GM21786 (cell line): ENCODE results near the gene SPOCK1.

Experiments used
- ATAC-seq: cut with Tn5 transposase; IDR thresholded peaks from one replicate; pipeline ENCODE4 v1.9.1; 2021; ENCODE audit not compliant: unreplicated experiment

The SPOCK1 gene

GRCh38 chr5:137036640-137037039 is 462.5 kb downstream of the SPOCK1 start:
- ATAC-seq: no peak

- no peak for ATAC-seq
Measured at GRCh38 chr5:137035480-137035878, 463.6 kb downstream of the SPOCK1 start.

GRCh38 chr5:137034764-137035479 is 464.2 kb downstream of the SPOCK1 start:
- no peak for ATAC-seq

GRCh38 chr5:137034213-137034612 is 464.9 kb downstream of the SPOCK1 start:
- no peak for ATAC-seq

GRCh38 chr5:137032929-137033328 is 466.2 kb downstream of the SPOCK1 start:
- no peak for ATAC-seq

- ATAC-seq: no peak
Measured at GRCh38 chr5:137027758-137028157, 471.4 kb downstream of the SPOCK1 start.

GRCh38 chr5:137026296-137026695 is 472.8 kb downstream of the SPOCK1 start:
- no peak for ATAC-seq

- no peak for ATAC-seq
Measured at GRCh38 chr5:137024044-137024443, 475.1 kb downstream of the SPOCK1 start.

GRCh38 chr5:137023371-137023770 is 475.8 kb downstream of the SPOCK1 start:
- ATAC-seq: no peak

- ATAC-seq: no peak
Measured at GRCh38 chr5:137022725-137023124, 476.4 kb downstream of the SPOCK1 start.

GRCh38 chr5:137022043-137022442 is 477.1 kb downstream of the SPOCK1 start:
- no peak for ATAC-seq

- ATAC-seq: no peak
Measured at GRCh38 chr5:137019229-137019628, 479.9 kb downstream of the SPOCK1 start.

- no peak for ATAC-seq
Measured at GRCh38 chr5:137016783-137017324, 482.3 kb downstream of the SPOCK1 start.

- ATAC-seq: peak; percentile 56
Measured at GRCh38 chr5:137015540-137016116, 483.5 kb downstream of the SPOCK1 start.

- no peak for ATAC-seq
Measured at GRCh38 chr5:137014731-137015130, 484.4 kb downstream of the SPOCK1 start.

- ATAC-seq: no peak
Measured at GRCh38 chr5:137010226-137010625, 488.9 kb downstream of the SPOCK1 start.

GRCh38 chr5:137004279-137004678 is 494.8 kb downstream of the SPOCK1 start:
- ATAC-seq: no peak

- ATAC-seq: no peak
Measured at GRCh38 chr5:137001026-137001569, 498.0 kb downstream of the SPOCK1 start.

- ATAC-seq: no peak
Measured at GRCh38 chr5:136999787-137000186, 499.3 kb downstream of the SPOCK1 start.

- no peak for ATAC-seq
Measured at GRCh38 chr5:136998854-136999357, 500.2 kb downstream of the SPOCK1 start.

- no peak for ATAC-seq
Measured at GRCh38 chr5:136994154-136994553, 505.0 kb downstream of the SPOCK1 start.
